Inflammatory macrophage treated with lipopolysaccharide for 1 hour (primary cell): ENCODE data around the gene OR52R1.
"Not testable (repeated sequence)": the region's sequence is repeated elsewhere in the genome, so short reads cannot be mapped to it uniquely, and the experiment has no call there.

Source experiments
- DNase-seq, 2 donors: peaks; one replicate each; pipeline ENCODE4 v3.0.0-alpha.2; 2020 to 2022

The OR52R1 gene

GRCh38 chr11:4804280-4804679 lies at the start of gene OR52R1:
Gene OR52R1, minus strand, starts transcription at chr11:4804380. Its CDS starts 0 bp downstream, at chr11:4804380.
- no peak for DNase-seq

- DNase-seq: no peak
Measured at GRCh38 chr11:4851033-4851432, 46.9 kb upstream of the OR52R1 start.

- DNase-seq: no peak
Measured at GRCh38 chr11:4848908-4849532, 44.8 kb upstream of the OR52R1 start, which contains the start of gene OR51S1. Gene OR51S1, minus strand, starts transcription at chr11:4849208. Its CDS starts 0 bp downstream, at chr11:4849208.

GRCh38 chr11:4839851-4840549 lies 35.8 kb upstream of the OR52R1 start:
- DNase-seq: no peak

- DNase-seq: no peak
Measured at GRCh38 chr11:4830909-4831308, 26.7 kb upstream of the OR52R1 start.

GRCh38 chr11:4830346-4830745 lies 26.2 kb upstream of the OR52R1 start:
- no peak for DNase-seq

- DNase-seq: no peak
Measured at GRCh38 chr11:4826425-4826824, 22.2 kb upstream of the OR52R1 start.

- no peak for DNase-seq
Measured at GRCh38 chr11:4825132-4825531, 21.0 kb upstream of the OR52R1 start.

- DNase-seq: no peak
Measured at GRCh38 chr11:4821021-4821420, 16.8 kb upstream of the OR52R1 start, which contains the start of gene OR51F2. Gene OR51F2, plus strand, starts transcription at chr11:4821321. Its CDS starts 101 bp downstream, at chr11:4821422.

GRCh38 chr11:4809246-4809645 lies 5.1 kb upstream of the OR52R1 start:
- no peak for DNase-seq

GRCh38 chr11:4808476-4808875 lies 4.3 kb upstream of the OR52R1 start:
- no peak for DNase-seq

GRCh38 chr11:4801316-4801715 lies 2.9 kb downstream of the OR52R1 start:
- not testable (repeated sequence) for DNase-seq

- no peak for DNase-seq
Measured at GRCh38 chr11:4798427-4799183, 5.6 kb downstream of the OR52R1 start.

GRCh38 chr11:4797206-4797605 lies 7.0 kb downstream of the OR52R1 start:
- DNase-seq: no peak

GRCh38 chr11:4782454-4782853 lies 21.7 kb downstream of the OR52R1 start:
- DNase-seq: no peak

GRCh38 chr11:4769838-4770237 lies 34.3 kb downstream of the OR52R1 start, which contains the start of gene OR51F1:
Gene OR51F1, minus strand, starts transcription at chr11:4769938. Its CDS starts 0 bp downstream, at chr11:4769938.
- DNase-seq: no peak

- no peak for DNase-seq
Measured at GRCh38 chr11:4768094-4768493, 36.1 kb downstream of the OR52R1 start.

GRCh38 chr11:4766420-4767043 lies 37.6 kb downstream of the OR52R1 start:
- DNase-seq: no peak

- no peak for DNase-seq
Measured at GRCh38 chr11:4763096-4763495, 41.1 kb downstream of the OR52R1 start.
